Endothelial cell of umbilical vein (primary cell): ENCODE results near the gene PARD3B.

ENCODE experiments used
- CTCF ChIP-seq, 2 donors: IDR thresholded peaks; 1 replicate in 1 of 2; 2 replicates in 1 of 2; pipeline ENCODE4 v1.5.1; 2011; ENCODE audit warnings: low read length in 2 of 2, mild to moderate bottlenecking in 2 of 2, moderate library complexity in 2 of 2, control low read depth in 1 of 2, inconsistent platforms in 1 of 2, low read depth in 1 of 2; ENCODE audit not compliant: insufficient read depth in 1 of 2; ENCODE audit errors: extremely low read depth in 1 of 2
- EZH2 ChIP-seq: IDR thresholded peaks from 2 replicates; pipeline ENCODE4 v1.6.1; 2012; ENCODE audit warnings: borderline replicate concordance, low read depth, mild to moderate bottlenecking, moderate library complexity, low read length, inconsistent platforms; ENCODE audit not compliant: severe bottlenecking
- GATA2 ChIP-seq: IDR thresholded peaks from 2 replicates; pipeline ENCODE4 v1.7.0; 2011; ENCODE audit warnings: low read depth, mild to moderate bottlenecking, moderate library complexity, mixed read lengths, low read length; ENCODE audit not compliant: insufficient read length, insufficient read depth
- MYC ChIP-seq: IDR thresholded peaks from one replicate; pipeline ENCODE4 v1.6.1; 2011; ENCODE audit warnings: mild to moderate bottlenecking, low read depth, low read length
- POLR2A ChIP-seq: IDR thresholded peaks from 2 replicates; pipeline ENCODE4 v1.6.1; 2012; ENCODE audit warnings: low read depth, mild to moderate bottlenecking, control low read depth, low read length

GRCh38 chr2:204897561-204897960, 352.3 kb downstream of the PARD3B start:
- no peak for TF ChIP-seq POLR2A
- TF ChIP-seq CTCF (IDR thresholded peaks at IDR 0.05; ENCODE audit: extremely low read depth in 1 of 2, insufficient read depth in 1 of 2, low read depth in 1 of 2, low read length in 2 of 2), result no peak
- no peak for TF ChIP-seq EZH2
- no peak for TF ChIP-seq MYC
- no peak for TF ChIP-seq GATA2
